Measurements from ENCODE around the gene CPED1. TPM values are rescaled to one million over a fixed set of nuclear protein-coding genes. Genes with fewer than 3 reads are reported as not detected.

CPED1 gene
- total RNA-seq, 4 donors from 2014 or later, result 15.0 to 32.1 (median 21.8) TPM

DNA sequence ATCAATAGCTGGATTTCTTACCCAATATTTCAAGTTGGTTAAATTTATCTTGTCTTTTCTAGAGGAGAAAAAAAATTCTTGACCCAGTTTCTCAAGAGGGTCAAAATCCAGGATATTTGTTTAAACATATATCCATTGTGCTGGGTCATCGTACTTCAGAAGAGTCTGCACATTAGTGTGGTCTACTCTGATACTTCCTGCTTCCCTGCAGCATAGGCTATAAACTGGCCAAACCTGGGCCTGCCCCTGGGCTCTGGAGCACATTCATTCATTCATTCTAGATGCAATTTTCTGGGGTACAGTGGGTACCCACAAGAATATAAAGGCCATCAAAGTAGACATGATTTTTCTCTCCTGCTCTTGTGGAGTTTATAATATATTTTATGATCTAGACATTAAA is 198.2 kb downstream of the CPED1 start:
- Histone ChIP-seq H3K36me3 (no peaks in the 10 kb centered on the region), H3K9me3 (no peaks in the 10 kb centered on the region), H3K4me1 (peaks cover 0 to 5% (median 1%) of the 10 kb centered on the region in 4 donors), H3K4me3 (no peak overlapping the region), H3K27me3 (no peaks in the 10 kb centered on the region), H3K27ac (no peak overlapping the region)
- TF ChIP-seq, protein P1, sequence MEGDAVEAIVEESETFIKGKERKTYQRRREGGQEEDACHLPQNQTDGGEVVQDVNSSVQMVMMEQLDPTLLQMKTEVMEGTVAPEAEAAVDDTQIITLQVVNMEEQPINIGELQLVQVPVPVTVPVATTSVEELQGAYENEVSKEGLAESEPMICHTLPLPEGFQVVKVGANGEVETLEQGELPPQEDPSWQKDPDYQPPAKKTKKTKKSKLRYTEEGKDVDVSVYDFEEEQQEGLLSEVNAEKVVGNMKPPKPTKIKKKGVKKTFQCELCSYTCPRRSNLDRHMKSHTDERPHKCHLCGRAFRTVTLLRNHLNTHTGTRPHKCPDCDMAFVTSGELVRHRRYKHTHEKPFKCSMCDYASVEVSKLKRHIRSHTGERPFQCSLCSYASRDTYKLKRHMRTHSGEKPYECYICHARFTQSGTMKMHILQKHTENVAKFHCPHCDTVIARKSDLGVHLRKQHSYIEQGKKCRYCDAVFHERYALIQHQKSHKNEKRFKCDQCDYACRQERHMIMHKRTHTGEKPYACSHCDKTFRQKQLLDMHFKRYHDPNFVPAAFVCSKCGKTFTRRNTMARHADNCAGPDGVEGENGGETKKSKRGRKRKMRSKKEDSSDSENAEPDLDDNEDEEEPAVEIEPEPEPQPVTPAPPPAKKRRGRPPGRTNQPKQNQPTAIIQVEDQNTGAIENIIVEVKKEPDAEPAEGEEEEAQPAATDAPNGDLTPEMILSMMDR (IDR thresholded peaks at IDR 0.05), result no peak
- TF ChIP-seq POLR2A (IDR thresholded peaks at IDR 0.05), result no peak
- no peak for TF ChIP-seq EP300 (IDR thresholded peaks at IDR 0.05)
- WGBS, 2 donors, result 74 to 91% methylated on average over 1 of the region's 1 CpG
- DNase-seq (ENCODE audit: low spot score in 2 of 2), result no peak

DNA sequence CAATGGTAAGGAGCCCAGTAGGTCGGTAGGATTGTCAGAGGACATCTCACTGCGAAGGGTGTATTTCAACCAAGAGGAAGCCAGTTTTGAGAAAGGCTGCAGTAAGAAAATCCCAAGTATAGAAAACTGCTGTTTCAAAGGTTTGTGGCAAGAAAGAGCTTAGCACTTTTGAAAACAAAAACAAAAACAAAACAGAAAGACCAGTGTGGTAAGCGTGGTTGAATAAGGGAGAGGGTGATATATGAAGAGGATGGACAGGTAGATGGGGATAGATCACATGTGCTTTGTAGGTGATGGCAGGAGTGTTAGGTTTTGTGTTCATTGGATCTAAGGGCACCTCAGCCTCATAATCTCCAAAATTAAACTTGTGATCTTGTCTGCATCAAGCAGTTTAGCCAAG is 198.7 kb downstream of the CPED1 start:
- TF ChIP-seq POLR2A (IDR thresholded peaks at IDR 0.05) (no peak), EP300 (IDR thresholded peaks at IDR 0.05) (no peak)
- TF ChIP-seq, protein P1 (IDR thresholded peaks at IDR 0.05), result no peak
- Histone ChIP-seq H3K36me3 (no peaks in the 10 kb centered on the region), H3K27me3 (no peaks in the 10 kb centered on the region), H3K4me3 (no peak overlapping the region), H3K27ac (no peak overlapping the region), H3K9me3 (no peaks in the 10 kb centered on the region), H3K4me1 (peaks cover 0 to 5% (median 1%) of the 10 kb centered on the region in 4 donors)
- no peak for DNase-seq (ENCODE audit: low spot score in 2 of 2)
- 86 to 87% methylated on average over 3 of the region's 3 CpGs for WGBS, 2 donors

DNA sequence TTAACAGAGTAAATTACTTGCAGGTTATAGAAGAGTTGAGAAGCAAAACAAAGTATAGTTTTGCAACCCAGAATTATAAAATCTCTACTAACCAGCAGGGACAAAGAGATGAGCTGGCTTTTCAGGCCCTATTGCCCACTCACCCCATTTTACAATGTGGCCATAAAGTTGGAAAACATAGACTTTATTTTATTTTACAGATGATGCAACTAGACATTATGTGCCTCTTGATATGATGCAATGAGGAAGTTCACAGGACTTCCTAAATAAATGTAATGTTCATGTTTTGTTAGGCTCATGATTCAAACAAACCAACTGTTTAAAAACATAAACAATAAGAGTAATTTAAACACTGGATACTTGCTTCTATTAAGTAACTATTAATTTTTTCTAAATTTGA is 199.2 kb downstream of the CPED1 start:
- no peak for DNase-seq (ENCODE audit: low spot score in 2 of 2)
- Histone ChIP-seq H3K36me3 (no peaks in the 10 kb centered on the region), H3K9me3 (no peaks in the 10 kb centered on the region), H3K4me3 (no peak overlapping the region), H3K27ac (no peak overlapping the region), H3K27me3 (no peaks in the 10 kb centered on the region), H3K4me1 (peaks cover 0 to under 1% (median under 1%) of the 10 kb centered on the region in 4 donors)
- TF ChIP-seq POLR2A (IDR thresholded peaks at IDR 0.05) (no peak), EP300 (IDR thresholded peaks at IDR 0.05) (no peak)
- TF ChIP-seq, protein P1 (IDR thresholded peaks at IDR 0.05), result no peak

DNA sequence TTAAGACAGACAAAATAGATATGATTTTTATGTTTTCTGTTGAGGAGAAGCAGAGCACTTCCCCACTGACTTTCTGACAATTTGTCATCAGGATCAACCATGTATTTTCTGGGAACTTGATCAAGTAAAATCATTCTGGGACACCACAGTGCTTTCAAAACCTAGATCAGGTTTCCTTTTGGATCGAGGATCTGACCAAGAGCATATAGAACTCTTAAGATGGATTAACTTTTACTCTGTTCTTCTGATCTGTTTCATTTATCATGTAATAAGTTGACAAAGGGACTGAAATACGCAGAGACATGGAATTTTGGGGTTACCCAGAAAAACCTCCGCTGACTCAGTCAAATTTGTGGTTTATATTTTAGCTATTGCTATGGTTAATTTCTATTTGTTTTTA is 204.3 kb downstream of the CPED1 start:
- Histone ChIP-seq H3K4me1 (peaks cover 0 to 12% (median 0%) of the 10 kb centered on the region in 4 donors), H3K27ac (no peak overlapping the region), H3K27me3 (no peaks in the 10 kb centered on the region), H3K36me3 (no peaks in the 10 kb centered on the region), H3K9me3 (no peaks in the 10 kb centered on the region), H3K4me3 (no peak overlapping the region)
- 93 to 94% methylated on average over 3 of the region's 3 CpGs for WGBS, 2 donors
- TF ChIP-seq EP300 (IDR thresholded peaks at IDR 0.05), result no peak
- TF ChIP-seq, protein P1 (IDR thresholded peaks at IDR 0.05), result no peak
- TF ChIP-seq POLR2A (IDR thresholded peaks at IDR 0.05), result no peak
- DNase-seq (ENCODE audit: low spot score in 2 of 2), result no peak

DNA sequence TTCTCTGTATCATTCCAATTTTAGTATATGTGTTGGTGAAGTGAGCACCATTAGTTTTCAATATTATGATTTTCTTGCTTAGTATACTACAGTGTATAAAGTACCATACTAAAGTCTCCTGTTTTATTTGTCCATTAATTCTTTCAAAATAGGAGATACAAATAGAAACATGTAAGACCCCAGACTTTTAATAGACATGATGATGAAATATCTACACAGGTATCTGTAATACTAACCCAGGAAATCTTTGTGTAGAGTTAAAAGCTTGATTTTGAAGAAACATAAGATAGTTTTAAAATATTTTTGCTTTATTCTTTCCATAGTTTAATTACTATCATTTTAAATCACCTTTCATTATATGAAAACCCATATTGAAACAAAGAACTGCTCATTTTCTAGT is 206.5 kb downstream of the CPED1 start:
- Histone ChIP-seq H3K4me1 (peaks cover 0 to 12% (median 0%) of the 10 kb centered on the region in 4 donors), H3K4me3 (no peak overlapping the region), H3K9me3 (no peaks in the 10 kb centered on the region), H3K27ac (no peak overlapping the region), H3K36me3 (no peaks in the 10 kb centered on the region), H3K27me3 (no peaks in the 10 kb centered on the region)
- DNase-seq (ENCODE audit: low spot score in 2 of 2), result no peak
- no peak for TF ChIP-seq EP300 (IDR thresholded peaks at IDR 0.05)
- TF ChIP-seq, protein P1 (IDR thresholded peaks at IDR 0.05), result no peak
- no peak for TF ChIP-seq POLR2A (IDR thresholded peaks at IDR 0.05)

All from tibial nerve (tissue), 4 donors.